K562 (cell line): Measurements from ENCODE around the gene ESPL1. TPM values are rescaled to one million over a fixed set of nuclear protein-coding genes. Genes with fewer than 3 reads are reported as not detected.

ENCODE experiments used
- ELF1 ChIP-seq: fragments of 200-800 bp; sonication (Bioruptor generic); IDR thresholded peaks from 2 replicates; pipeline ENCODE4 v1.6.1; 2016; ENCODE audit warnings: missing genetic modification characterization, missing compliant biosample characterization
- ILF3 ChIP-seq: fragments of 450-650 bp; IDR thresholded peaks from 2 replicates; pipeline ENCODE4 v1.6.1; 2018; ENCODE audit warnings: antibody characterized with exemption, mild to moderate bottlenecking, moderate library complexity, borderline replicate concordance
- KDM5B ChIP-seq: fragments of 200-600 bp; sonication (generic); IDR thresholded peaks from 2 replicates; pipeline ENCODE4 v1.6.1; 2012; ENCODE audit warnings: low read depth, mild to moderate bottlenecking, moderate library complexity, low read length, control low read depth, inconsistent platforms; ENCODE audit not compliant: insufficient replicate concordance
- LEF1 ChIP-seq: fragments of 450-650 bp; IDR thresholded peaks from 2 replicates; pipeline ENCODE4 v1.6.1; 2016; ENCODE audit warnings: mild to moderate bottlenecking
- RAD21 ChIP-seq, 2 experiments: fragments of 250-450 bp in 1 of 2; fragments of 450-650 bp in 1 of 2; sonication (Bioruptor Pico) in 1 of 2; formaldehyde crosslinking in 1 of 2; IDR thresholded peaks in 1 of 2; conservative IDR thresholded peaks in 1 of 2; 2 replicates each; pipeline versions ENCODE4 v1.4.0 to v1.8.0; 2020 to 2022; ENCODE audit warnings: mild to moderate bottlenecking in 2 of 2, moderate library complexity in 1 of 2
- RREB1 ChIP-seq: fragments of 250-450 bp; sonication (Bioruptor Pico); IDR thresholded peaks from 2 replicates; pipeline ENCODE4 v1.4.0; 2020
- SMARCA5 ChIP-seq: fragments of 450-650 bp; IDR thresholded peaks from 2 replicates; pipeline ENCODE4 v1.6.1; 2016
- TEAD1 ChIP-seq, 2 experiments: fragments of 450-650 bp in 1 of 2; sonication (generic) in 1 of 2; formaldehyde crosslinking; IDR thresholded peaks; 2 replicates each; pipeline versions ENCODE4 v1.4.0 to v1.8.0; 2020 to 2022; ENCODE audit warnings: mild to moderate bottlenecking in 2 of 2, missing genetic modification reagents in 1 of 2
- TEAD2 ChIP-seq: fragments of 450-650 bp; IDR thresholded peaks from 2 replicates; pipeline ENCODE4 v1.6.1; 2016; ENCODE audit warnings: missing genetic modification characterization, control low read depth, missing compliant biosample characterization
- TGIF2 ChIP-seq: sonication (generic); formaldehyde crosslinking; IDR thresholded peaks from 2 replicates; pipeline ENCODE4 v1.8.1; 2022; ENCODE audit warnings: mild to moderate bottlenecking, missing genetic modification reagents, moderate library complexity
- THRA ChIP-seq: fragments of 450-650 bp; IDR thresholded peaks from 2 replicates; pipeline ENCODE4 v1.6.1; 2017; ENCODE audit warnings: mild to moderate bottlenecking, moderate library complexity
- YY1 ChIP-seq, 3 experiments: IDR thresholded peaks; 2 replicates each; pipeline ENCODE4 v1.6.1; 2011; ENCODE audit warnings: low read length in 2 of 3, mild to moderate bottlenecking in 2 of 3, moderate library complexity in 2 of 3, borderline replicate concordance in 1 of 3, control low read depth in 1 of 3, low read depth in 1 of 3; ENCODE audit not compliant: insufficient read depth in 3 of 3, insufficient replicate concordance in 2 of 3, control insufficient read depth in 1 of 3, insufficient read length in 1 of 3; ENCODE audit errors: extremely low read depth in 1 of 3
- ZBTB2 ChIP-seq: fragments of 450-650 bp; IDR thresholded peaks from 2 replicates; pipeline ENCODE4 v1.6.1; 2016; ENCODE audit warnings: antibody characterized with exemption
- ZNF175 ChIP-seq: fragments of 200-800 bp; sonication (Bioruptor generic); IDR thresholded peaks from 2 replicates; pipeline ENCODE4 v1.6.1; 2016; ENCODE audit warnings: low read depth, mild to moderate bottlenecking, missing genetic modification characterization, missing compliant biosample characterization
- ZNF354B ChIP-seq: fragments of 250-450 bp; sonication (Bioruptor Pico); IDR thresholded peaks from 2 replicates; pipeline ENCODE4 v1.4.0; 2020
- polyA plus RNA-seq, 8 experiments: library from polyadenylated mRNA; depleted of rRNA in 4 of 8; stranded (reverse) in 5 of 8; unstranded in 3 of 8; fragments of >200 nt; fragmentation: Nextera tagmentation in 2 of 8; fragmentation: Illumina TruSeq in 1 of 8; extraction: Ambion mirVana in 2 of 8; extraction: Trizol in 1 of 8; gene quantifications; 2 replicates each; pipeline versions ENCODE4 v1.2.1 to v1.2.3, GENCODE V29; 2011 to 2014; ENCODE audit warnings: inconsistent platforms in 1 of 8, missing spikeins in 1 of 8
- total RNA-seq, 7 experiments: library from RNA; depleted of rRNA in 6 of 7; stranded (reverse); fragments of >200 nt in 6 of 7; fragmentation: Illumina TruSeq in 2 of 7; extraction: Trizol in 2 of 7; gene quantifications; 2 replicates each; pipeline versions ENCODE4 v1.2.1 to v1.2.3, GENCODE V29; 2011 to 2021; ENCODE audit warnings: low replicate concordance in 1 of 7
- TF ChIP-seq, protein P1 (sequence below): sonication (generic); formaldehyde crosslinking; IDR thresholded peaks from 2 replicates; pipeline ENCODE4 v1.5.0; 2020; ENCODE audit warnings: missing genetic modification reagents

The ESPL1 gene
- total and polyA plus RNA-seq, 9 of the 15 experiments (the other 6 are each of a cell fraction or from before 2014, with no cell fraction given): 1.2 to 55.0 (median 18.7) TPM

DNA sequence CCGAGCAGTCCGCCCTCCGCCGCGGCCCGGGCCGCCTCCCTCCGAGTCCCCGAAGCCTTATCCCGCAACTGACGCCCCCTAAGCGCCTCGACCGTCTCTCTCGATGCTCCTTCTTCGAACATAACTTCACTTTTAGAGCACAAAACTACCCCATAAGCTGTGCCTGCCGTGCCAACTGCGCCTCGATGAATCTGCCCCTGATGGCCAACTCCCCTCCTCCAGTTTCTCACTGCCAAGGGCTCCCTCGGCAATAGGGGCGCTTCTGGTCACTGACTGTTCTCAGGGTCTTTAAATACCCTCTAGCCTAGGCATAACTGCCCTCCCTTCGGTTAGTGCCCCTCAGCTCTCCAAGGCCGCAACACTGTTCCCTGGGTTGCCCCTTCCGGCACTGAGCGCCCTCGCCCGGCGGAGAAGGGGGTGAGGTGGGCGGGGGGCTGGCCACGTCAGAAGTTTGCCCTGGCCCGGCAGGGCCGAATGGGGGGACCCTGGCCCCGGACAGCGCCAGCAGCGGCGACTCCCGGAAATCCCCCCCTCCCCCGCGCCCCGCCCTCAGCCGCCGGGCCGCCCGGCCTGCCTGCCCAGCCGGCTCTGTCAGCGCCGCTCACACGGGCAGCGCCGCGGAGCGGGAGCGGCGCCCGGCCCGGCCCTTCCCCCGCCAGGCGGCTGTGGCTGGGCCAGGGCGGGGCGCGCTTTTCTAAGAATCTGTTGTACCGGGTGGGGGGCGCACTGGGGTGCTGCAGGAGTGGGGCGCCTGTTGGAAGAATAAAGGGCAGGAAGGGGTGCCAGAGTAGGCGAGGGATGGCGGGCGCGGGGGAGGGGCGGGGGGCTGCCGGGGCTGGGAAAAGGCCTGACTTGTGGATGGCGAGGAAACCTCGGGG lies 46.7 kb upstream of the ESPL1 start (continued):
- TF ChIP-seq RREB1 (CRISPR knock-in tag) (no peak), TEAD1 (CRISPR knock-in tag; IDR thresholded peaks at IDR 0.05) (no peak), TEAD2 (tag) (no peak), LEF1 (peak; percentile 57; the same call in 1 of the 2 replicates), THRA (no peak), KDM5B (peak; percentile 49), RAD21 (CRISPR knock-in tag; conservative IDR thresholded peaks at IDR 0.05 in 1 of 2, IDR thresholded peaks at IDR 0.05 in 1 of 2) (no peak), TGIF2 (CRISPR knock-in tag) (no peak), ZNF354B (CRISPR knock-in tag) (0 out of 2 replicates have a peak, but pooled peaks have one; percentile 21), YY1 (IDR thresholded peaks at IDR 0.05; ENCODE audit: borderline replicate concordance in 1 of 3, control insufficient read depth in 1 of 3, extremely low read depth in 1 of 3, insufficient read depth in 3 of 3, insufficient read length in 1 of 3, insufficient replicate concordance in 2 of 3, low read depth in 1 of 3, low read length in 2 of 3) (peak in 1 of 3 experiments; percentile 49), ILF3 (no peak), ZBTB2 (peak; percentile 74; the same call in 1 of the 2 replicates), ZNF175 (CRISPR knock-in tag) (no peak), SMARCA5 (peak; percentile 71; the same call in 1 of the 2 replicates), ELF1 (peak; percentile 69)
- TF ChIP-seq, protein P1, sequence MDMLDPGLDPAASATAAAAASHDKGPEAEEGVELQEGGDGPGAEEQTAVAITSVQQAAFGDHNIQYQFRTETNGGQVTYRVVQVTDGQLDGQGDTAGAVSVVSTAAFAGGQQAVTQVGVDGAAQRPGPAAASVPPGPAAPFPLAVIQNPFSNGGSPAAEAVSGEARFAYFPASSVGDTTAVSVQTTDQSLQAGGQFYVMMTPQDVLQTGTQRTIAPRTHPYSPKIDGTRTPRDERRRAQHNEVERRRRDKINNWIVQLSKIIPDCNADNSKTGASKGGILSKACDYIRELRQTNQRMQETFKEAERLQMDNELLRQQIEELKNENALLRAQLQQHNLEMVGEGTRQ (CRISPR knock-in tag): no peak
